ENCODE data around the gene LDLRAD3. TPM values are rescaled to one million over a fixed set of nuclear protein-coding genes. Genes with fewer than 3 reads are reported as not detected.

The LDLRAD3 gene
- total RNA-seq, 3 donors from 2014 or later (not counting 1 experiment from before 2014, with no cell fraction given), result 1.0 to 1.5 (median 1.2) TPM

GRCh38 chr11:36241497-36241896, 297.6 kb downstream of the LDLRAD3 start:
- Histone ChIP-seq H3K27me3 (ENCODE audit: control insufficient read depth, insufficient read depth, low read length) (no peaks in the 10 kb centered on the region), H3K36me3 (ENCODE audit: control insufficient read depth, insufficient read depth, low read length) (no peaks in the 10 kb centered on the region), H3K27ac (ENCODE audit: low read length) (no peak overlapping the region), H3K9me3 (ENCODE audit: control insufficient read depth, insufficient read depth, low read length) (no peaks in the 10 kb centered on the region), H3K4me3 (ENCODE audit: low read length) (no peak overlapping the region), H3K4me1 (ENCODE audit: control insufficient read depth, insufficient read depth, low read length) (no peaks in the 10 kb centered on the region)
- Mint-ChIP-seq H3K4me1 (no peaks in the 10 kb centered on the region), H3K4me3 (no peak overlapping the region), H3K36me3 (no peaks in the 10 kb centered on the region), H3K27me3 (ENCODE audit: low read depth in 2 of 2) (peaks cover 10 to 33% of the 10 kb centered on the region in 2 donors), H3K9me3 (no peaks in the 10 kb centered on the region), H3K27ac (no peak overlapping the region)
- DNase-seq (no peak), ATAC-seq (no peak)
- TF ChIP-seq CTCF (IDR thresholded peaks at IDR 0.05), result no peak
- 77% methylated on average over 1 of the region's 1 CpG for WGBS (ENCODE audit: insufficient coverage)
- intact Hi-C loops (cut with micrococcal nuclease), result no loop called here

GRCh38 chr11:36243641-36244040, 299.8 kb downstream of the LDLRAD3 start:
- peaks cover 17 to 46% of the 10 kb centered on the region in 2 donors for H3K27me3 Mint-ChIP-seq (ENCODE audit: low read depth in 2 of 2)

DNA sequence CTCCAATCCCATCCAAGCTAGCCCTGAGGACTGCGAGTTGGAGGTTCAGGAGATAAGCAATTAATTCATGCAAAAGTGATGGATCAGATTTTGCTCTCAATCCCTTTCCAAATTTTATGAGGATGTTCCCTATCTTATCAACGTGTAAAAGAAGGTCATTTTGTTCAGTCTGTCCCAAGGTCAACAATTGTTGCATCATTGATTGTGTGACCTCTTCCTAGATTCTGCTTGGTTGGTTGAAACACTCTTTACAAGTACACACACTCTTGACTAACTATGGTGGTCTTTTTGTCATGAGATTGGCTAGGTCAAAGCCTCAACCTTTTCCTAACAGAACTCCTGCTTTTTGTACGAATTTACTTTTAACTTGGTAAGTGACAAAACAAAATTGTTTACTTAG, 303.6 kb downstream of the LDLRAD3 start:
- DNase-seq (no peak), ATAC-seq (no peak)
- H3K9me3 Mint-ChIP-seq, result peaks cover 0 to 2% of the 10 kb centered on the region in 2 donors
- TF ChIP-seq CTCF (IDR thresholded peaks at IDR 0.05), result no peak
- H3K4me3 Mint-ChIP-seq, result no peak overlapping the region
- no peaks in the 10 kb centered on the region for H3K4me1 Mint-ChIP-seq
- Histone ChIP-seq H3K27me3 (ENCODE audit: control insufficient read depth, insufficient read depth, low read length) (no peaks in the 10 kb centered on the region), H3K36me3 (ENCODE audit: control insufficient read depth, insufficient read depth, low read length) (no peaks in the 10 kb centered on the region), H3K4me3 (ENCODE audit: low read length) (no peak overlapping the region), H3K9me3 (ENCODE audit: control insufficient read depth, insufficient read depth, low read length) (no peaks in the 10 kb centered on the region), H3K4me1 (ENCODE audit: control insufficient read depth, insufficient read depth, low read length) (no peaks in the 10 kb centered on the region), H3K27ac (ENCODE audit: low read length) (no peak overlapping the region)
- no peaks in the 10 kb centered on the region for H3K36me3 Mint-ChIP-seq
- 57% methylated on average over 3 of the region's 3 CpGs for WGBS (ENCODE audit: insufficient coverage)
- peaks cover 39 to 76% of the 10 kb centered on the region in 2 donors for H3K27me3 Mint-ChIP-seq (ENCODE audit: low read depth in 2 of 2)
- H3K27ac Mint-ChIP-seq, result no peak overlapping the region
- intact Hi-C loops (cut with micrococcal nuclease), result no loop called here

More at GRCh38 chr11:36243641-36244040, 299.8 kb downstream of the LDLRAD3 start:
- no peak overlapping the region for H3K27ac ChIP-seq (ENCODE audit: low read length)
- 54% methylated on average over 1 of the region's 1 CpG for WGBS (ENCODE audit: insufficient coverage)
- DNase-seq, result no peak
- H3K36me3 ChIP-seq (ENCODE audit: control insufficient read depth, insufficient read depth, low read length), result no peaks in the 10 kb centered on the region
- H3K27me3 ChIP-seq (ENCODE audit: control insufficient read depth, insufficient read depth, low read length), result no peaks in the 10 kb centered on the region
- no peaks in the 10 kb centered on the region for H3K9me3 Mint-ChIP-seq
- no peaks in the 10 kb centered on the region for H3K9me3 ChIP-seq (ENCODE audit: control insufficient read depth, insufficient read depth, low read length)
- ATAC-seq, result no peak
- H3K4me3 Mint-ChIP-seq, result no peak overlapping the region
- H3K4me1 Mint-ChIP-seq, result no peaks in the 10 kb centered on the region
- no peak for TF ChIP-seq CTCF (IDR thresholded peaks at IDR 0.05)
- H3K36me3 Mint-ChIP-seq, result no peaks in the 10 kb centered on the region
- H3K4me1 ChIP-seq (ENCODE audit: control insufficient read depth, insufficient read depth, low read length), result no peaks in the 10 kb centered on the region
- intact Hi-C loops (cut with micrococcal nuclease), result no loop called here
- no peak overlapping the region for H3K4me3 ChIP-seq (ENCODE audit: low read length)
- no peak overlapping the region for H3K27ac Mint-ChIP-seq

GRCh38 chr11:36248436-36248835, 304.6 kb downstream of the LDLRAD3 start:
- TF ChIP-seq CTCF (IDR thresholded peaks at IDR 0.05), result no peak
- H3K9me3 ChIP-seq (ENCODE audit: control insufficient read depth, insufficient read depth, low read length), result no peaks in the 10 kb centered on the region
- Mint-ChIP-seq H3K4me1 (no peaks in the 10 kb centered on the region), H3K36me3 (no peaks in the 10 kb centered on the region), H3K27me3 (ENCODE audit: low read depth in 2 of 2) (peaks cover 39 to 72% of the 10 kb centered on the region in 2 donors), H3K27ac (no peak overlapping the region), H3K9me3 (peaks cover 0 to 2% of the 10 kb centered on the region in 2 donors), H3K4me3 (no peak overlapping the region)
- no peaks in the 10 kb centered on the region for H3K27me3 ChIP-seq (ENCODE audit: control insufficient read depth, insufficient read depth, low read length)
- no peaks in the 10 kb centered on the region for H3K36me3 ChIP-seq (ENCODE audit: control insufficient read depth, insufficient read depth, low read length)
- 80% methylated on average over 2 of the region's 4 CpGs for WGBS (ENCODE audit: insufficient coverage)
- H3K4me3 ChIP-seq (ENCODE audit: low read length), result no peak overlapping the region
- H3K4me1 ChIP-seq (ENCODE audit: control insufficient read depth, insufficient read depth, low read length), result no peaks in the 10 kb centered on the region
- intact Hi-C loops (cut with micrococcal nuclease), result no loop called here
- DNase-seq (no peak), ATAC-seq (no peak)
- H3K27ac ChIP-seq (ENCODE audit: low read length), result no peak overlapping the region

Measured in natural killer cell (primary cell).